GM12874 (cell line): Measurements from ENCODE around the gene SOCS2.

Experiments used
- CTCF ChIP-seq: IDR thresholded peaks from 2 replicates; pipeline ENCODE4 v1.5.1; 2011; ENCODE audit warnings: low read depth, mild to moderate bottlenecking, control low read depth, low read length, moderate library complexity; ENCODE audit not compliant: insufficient read depth

SOCS2 gene

GRCh38 chr12:93537769-93538168 is 34.7 kb upstream of the SOCS2 start:
- 0 out of 2 replicates have a peak, but pooled peaks have one; percentile 5 for TF ChIP-seq CTCF

GRCh38 chr12:93539821-93540220 is 32.7 kb upstream of the SOCS2 start:
- TF ChIP-seq CTCF, result no peak

GRCh38 chr12:93540466-93540865 is 32.0 kb upstream of the SOCS2 start:
- no peak for TF ChIP-seq CTCF

GRCh38 chr12:93541578-93542225 is 30.8 kb upstream of the SOCS2 start:
- no peak for TF ChIP-seq CTCF

- TF ChIP-seq CTCF, result no peak
Observed at GRCh38 chr12:93547778-93548177, 24.7 kb upstream of the SOCS2 start.

- no peak for TF ChIP-seq CTCF
Observed at GRCh38 chr12:93549174-93549573, 23.3 kb upstream of the SOCS2 start.

GRCh38 chr12:93550748-93551611 is 21.5 kb upstream of the SOCS2 start:
- TF ChIP-seq CTCF, result no peak
